Amygdala (tissue), 56 donors: Measurements from ENCODE around the gene TBC1D24.
A peak's percentile ranks its signal among the peaks of the same experiment; 100 is the strongest.
"Not testable (repeated sequence)": the region's sequence is repeated elsewhere in the genome, so short reads cannot be mapped to it uniquely, and the experiment has no call there.

Experiments
- DNase-seq, 56 donors: peaks; one replicate each; lab custom pipeline; 2025; lab: John Stamatoyannopoulos, UW

TBC1D24 gene

DNA sequence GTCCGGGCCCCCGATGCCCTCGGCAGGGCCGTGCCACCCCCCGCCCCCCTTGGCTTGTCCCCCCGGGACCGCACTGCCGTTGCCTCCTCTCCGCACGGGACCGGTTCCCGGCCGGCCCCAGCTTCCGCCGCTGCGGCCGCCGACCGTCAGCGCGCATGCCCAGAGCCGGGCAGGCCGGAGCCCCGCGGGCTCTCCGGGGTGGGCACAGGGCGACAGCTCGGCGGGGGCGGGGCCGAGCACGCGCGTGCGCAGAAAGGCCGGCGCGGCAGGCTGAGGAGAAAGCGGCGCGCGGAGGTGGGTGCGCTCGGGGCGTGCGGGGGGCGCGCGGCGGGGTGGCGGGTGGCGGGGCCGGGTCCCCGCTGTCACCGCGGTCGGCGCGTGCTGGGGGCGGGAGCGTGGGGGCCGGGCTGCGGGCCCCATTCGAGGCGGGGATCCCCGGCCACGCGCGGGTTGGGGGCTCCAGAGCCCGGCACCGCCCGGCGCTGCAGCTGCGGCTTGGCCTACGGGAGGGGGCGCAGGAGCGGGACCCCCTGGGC is at the start of gene TBC1D24:
Gene TBC1D24, plus strand, starts transcription at position 251 of the 536 bp plus-strand sequence. CDS start 21,022 bp downstream, outside the sequence.
- DNase-seq = peak in 52 of 56 donors; percentile 6 to 90 (median 73)

DNA sequence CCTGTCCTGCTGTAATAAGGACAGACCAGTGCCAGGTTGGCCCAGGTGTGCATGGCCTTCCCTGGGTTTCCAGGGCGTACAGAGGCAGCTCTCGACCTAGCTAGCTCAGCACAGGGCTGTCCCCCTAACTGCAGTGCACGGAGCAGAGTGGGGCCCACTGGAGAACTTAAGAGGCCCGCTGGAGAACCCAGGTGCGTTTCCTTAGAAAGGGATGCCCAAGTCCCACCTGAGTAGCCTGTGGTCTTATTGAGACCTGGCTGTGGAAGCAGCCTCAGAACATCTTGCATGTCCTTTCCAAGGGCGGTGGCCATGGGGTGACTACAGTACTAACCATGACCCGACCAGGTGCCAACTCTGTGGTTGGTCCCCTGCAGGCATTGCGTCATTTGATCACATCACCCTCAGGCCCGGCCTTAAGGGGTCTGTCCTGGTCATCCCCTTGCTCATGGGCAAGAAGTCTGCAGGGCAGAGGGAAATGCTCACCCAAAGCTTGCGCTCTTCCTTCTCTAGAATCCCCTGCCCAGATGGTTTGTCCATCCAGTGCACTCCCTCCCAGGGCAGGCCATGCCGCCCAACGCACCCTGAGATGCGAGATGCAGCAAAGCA is 49.0 kb upstream of the TBC1D24 start:
- no peak for DNase-seq

GRCh38 chr16:2426941-2427361 is 48.0 kb upstream of the TBC1D24 start:
- DNase-seq = no peak

DNA sequence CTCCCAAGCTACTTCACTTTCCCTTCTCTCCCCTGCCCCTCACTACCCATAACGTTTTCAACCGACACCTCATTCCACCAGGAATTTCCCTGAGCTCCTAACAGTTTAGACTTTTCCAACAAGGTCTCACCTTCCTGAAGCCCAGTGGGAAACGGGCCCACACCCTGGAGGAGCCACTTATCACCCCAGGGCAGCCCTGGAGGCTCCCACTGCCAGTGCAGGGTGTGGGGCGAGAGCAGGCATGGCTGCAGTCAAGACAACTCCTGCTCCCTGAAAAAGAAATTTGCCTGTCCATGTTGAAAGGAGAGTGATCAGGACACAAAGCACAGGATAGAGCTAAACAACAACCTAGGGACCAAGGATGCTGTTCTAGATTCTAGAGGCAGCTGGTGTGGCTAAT is 47.4 kb upstream of the TBC1D24 start:
- no peak for DNase-seq

GRCh38 chr16:2428051-2428783 is 46.7 kb upstream of the TBC1D24 start:
- DNase-seq = peak in 4 of 56 donors; percentile 28 to 44 (median 42)

DNA sequence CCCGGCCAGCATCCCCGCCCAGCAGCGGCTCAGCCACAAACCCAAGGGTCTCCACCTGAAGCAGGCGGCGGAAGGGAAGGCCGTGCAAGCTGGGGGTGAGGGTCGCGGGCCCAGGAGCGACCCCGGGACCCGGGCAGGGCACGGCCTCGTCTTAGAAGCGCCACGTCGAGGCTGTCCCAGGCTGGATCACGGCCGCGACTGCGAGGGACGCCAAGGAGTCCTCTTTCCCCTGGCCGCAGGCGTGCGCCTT is 46.2 kb upstream of the TBC1D24 start:
- no peak for DNase-seq

DNA sequence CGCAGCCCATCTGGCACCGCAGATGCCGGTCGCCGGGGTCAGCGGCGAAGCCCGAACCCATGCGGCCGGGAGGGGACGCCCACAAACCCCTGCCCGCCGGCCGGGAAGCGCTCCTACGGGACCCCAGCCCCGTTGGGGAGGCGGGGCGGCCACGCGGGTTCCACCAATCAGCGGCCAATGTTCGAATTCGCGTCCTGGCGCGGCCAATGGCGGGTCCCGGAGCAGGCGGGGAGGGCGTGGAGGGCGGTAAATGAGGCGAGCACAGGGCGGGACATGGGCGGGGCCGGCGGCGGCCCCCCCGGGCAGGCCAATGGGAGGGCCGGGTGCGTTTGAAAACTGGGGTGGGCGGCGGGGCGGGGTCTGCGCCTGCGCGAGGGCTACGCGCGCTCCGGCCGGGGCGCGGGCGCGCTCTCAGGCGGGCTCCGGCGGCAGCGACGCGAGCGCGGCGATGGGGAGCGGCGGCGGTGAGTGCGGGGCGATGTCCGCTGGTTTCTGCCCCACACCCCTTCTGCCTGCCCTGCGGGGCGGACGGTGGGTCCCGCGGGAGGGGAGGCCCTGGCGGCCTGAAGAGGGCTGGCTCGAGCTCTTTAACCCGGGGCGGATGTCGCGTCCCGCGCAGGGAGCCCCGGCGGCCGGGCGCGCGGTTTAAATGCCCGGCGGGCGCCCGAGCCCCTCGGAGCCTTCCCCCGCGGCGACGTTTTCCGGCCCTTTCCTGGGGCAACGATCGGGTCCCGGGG is 45.7 kb upstream of the TBC1D24 start, which contains the start of gene CCNF:
Gene CCNF, plus strand, starts transcription at position 414 of the 737 bp plus-strand sequence. Its CDS starts 35 bp downstream, at position 449.
- DNase-seq = peak; percentile 60 to 98 (median 94)

DNA sequence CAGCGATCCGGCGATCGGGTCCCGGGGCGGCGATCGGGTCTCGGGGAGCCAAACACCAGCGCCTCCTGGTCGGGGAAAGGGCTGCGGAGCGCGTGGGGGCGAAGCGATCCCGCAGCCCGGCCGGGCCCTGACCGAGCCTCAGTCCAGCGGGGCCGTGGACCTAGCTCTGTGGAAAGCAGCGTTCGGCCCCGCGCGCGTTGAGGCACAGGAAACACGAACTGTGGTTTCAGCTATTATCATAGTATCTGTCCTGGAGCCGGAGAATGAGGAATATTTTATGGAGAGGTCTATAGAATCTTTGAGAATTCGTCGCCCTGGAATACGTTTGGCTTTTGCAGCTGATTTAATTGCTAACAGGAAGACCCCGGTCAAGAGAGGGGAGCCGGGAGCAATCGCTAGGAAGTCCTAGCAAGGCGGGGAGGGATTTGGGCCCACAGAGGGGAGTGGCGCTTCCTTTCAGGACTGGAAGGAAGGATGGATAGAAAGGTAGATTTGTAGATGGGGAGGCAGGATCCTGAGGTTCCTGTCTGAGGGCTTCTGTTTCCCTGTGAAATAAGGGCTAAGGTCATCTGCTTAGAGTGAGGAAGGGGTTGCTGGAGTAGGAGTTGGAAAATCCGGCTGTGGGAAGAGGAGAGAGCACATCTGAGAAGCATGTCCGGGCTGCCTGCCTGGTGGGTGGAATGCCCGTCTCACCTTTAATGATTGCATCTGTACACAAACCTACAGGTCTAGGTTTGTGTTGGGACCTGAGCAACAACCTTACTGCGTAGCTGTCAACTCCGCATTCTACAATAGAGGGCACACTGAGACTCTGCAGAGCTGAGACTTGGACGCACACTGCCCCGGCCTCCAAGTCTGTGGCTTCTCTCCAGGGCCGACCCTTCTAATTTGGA is 44.9 kb upstream of the TBC1D24 start:
- DNase-seq = peak in 4 of 56 donors; percentile 5 to 45 (median 26)

GRCh38 chr16:2432286-2432685 is 42.6 kb upstream of the TBC1D24 start:
- DNase-seq = no peak

GRCh38 chr16:2432801-2433505 is 42.0 kb upstream of the TBC1D24 start:
- DNase-seq = no peak

GRCh38 chr16:2435236-2435635 is 39.7 kb upstream of the TBC1D24 start:
- not testable (repeated sequence) for DNase-seq

DNA sequence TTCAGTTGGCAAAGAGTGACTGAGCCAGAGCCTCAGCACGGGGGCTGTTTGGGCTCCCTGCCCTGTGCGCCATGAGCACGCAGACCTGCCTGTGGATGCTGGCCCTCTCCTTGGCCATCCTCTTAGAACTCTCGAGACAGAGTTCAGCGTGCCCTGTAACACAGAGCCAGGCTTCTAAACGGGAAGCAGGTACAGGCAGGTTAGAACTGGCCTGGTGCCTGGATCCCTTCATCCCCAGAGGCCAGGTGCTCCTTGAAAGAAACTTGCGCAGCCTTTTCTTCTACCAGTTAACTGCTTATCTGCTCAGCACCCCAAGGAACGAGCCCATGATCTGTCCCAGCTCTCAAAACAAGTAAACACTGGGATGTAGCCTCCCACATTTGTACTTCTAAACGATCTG is 38.8 kb upstream of the TBC1D24 start:
- no peak for DNase-seq

DNA sequence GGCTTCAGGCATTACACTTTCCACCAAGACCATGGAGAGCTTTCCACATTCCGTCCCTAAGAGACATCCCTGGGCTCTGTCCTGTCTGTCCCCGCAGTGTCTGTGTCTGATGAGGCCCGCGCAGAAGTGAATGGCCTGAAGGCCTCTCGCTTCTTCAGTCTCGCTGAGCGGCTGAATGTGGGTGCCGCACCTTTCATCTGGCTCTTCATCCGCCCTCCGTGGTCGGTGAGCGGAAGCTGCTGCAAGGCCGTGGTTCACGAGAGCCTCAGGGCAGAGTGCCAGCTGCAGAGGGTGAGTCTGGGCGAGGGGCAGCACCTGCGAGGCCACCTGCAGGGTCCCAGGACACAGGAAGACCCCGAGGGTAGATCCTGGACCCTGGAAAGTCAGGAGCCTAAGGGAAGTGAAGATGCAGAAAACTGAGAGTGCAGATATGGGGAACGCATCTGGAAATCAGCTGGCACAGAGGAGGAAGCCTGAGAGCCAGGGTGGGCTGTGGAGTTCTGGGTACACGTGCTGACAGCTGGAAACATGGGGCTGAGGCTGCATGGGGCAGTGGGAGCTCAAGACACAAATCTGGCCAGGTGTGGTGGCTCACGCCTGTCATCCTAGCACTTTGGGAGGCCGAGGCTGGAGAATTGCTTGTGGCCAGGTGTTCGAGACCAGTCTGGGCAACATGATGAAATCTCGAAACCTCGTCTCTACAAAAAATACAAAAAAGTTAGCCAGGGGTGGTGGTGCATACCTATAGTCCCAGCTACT is 37.7 kb upstream of the TBC1D24 start:
- no peak for DNase-seq

DNA sequence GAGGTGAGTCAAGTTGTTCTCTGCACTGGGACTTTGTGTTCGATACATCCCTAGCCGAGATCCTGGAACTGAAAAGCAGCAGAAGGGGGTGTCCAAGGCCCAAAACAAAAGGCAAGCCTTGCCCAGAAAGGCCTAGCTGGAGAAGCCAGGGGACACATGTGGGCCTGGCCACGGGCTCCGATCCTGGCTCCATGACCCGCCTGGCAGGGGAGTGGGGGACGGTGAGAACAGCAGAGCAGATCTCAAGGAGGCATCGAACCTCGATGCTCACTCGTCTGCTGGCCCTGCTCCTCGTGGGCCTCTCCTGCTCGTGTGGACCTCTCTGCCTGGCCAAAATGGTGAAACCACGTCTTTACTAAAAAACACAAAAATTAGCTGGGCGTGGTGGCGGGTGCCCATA is 36.8 kb upstream of the TBC1D24 start:
- peak in 4 of 56 donors; percentile 10 to 31 (median 22) for DNase-seq

DNA sequence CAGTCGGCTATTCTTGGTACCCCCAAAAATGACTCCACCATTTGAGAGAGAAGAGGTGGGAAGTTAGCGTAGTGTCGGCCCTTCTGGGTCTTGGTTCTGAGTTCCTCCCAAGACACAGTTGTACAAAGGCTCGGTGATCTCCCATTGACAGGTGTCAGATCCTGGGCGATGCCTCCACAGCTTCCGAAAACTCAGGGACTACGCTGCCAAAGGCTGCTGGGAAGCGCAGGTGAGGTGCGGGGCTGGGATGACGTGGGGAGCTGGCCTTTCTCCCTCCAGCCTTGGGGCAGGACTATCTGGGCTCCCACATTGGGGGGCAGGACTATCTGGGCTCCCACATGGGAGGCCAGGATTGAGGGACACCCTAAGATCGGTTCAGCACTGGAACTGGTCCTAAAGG is 35.3 kb upstream of the TBC1D24 start:
- DNase-seq = no peak

DNA sequence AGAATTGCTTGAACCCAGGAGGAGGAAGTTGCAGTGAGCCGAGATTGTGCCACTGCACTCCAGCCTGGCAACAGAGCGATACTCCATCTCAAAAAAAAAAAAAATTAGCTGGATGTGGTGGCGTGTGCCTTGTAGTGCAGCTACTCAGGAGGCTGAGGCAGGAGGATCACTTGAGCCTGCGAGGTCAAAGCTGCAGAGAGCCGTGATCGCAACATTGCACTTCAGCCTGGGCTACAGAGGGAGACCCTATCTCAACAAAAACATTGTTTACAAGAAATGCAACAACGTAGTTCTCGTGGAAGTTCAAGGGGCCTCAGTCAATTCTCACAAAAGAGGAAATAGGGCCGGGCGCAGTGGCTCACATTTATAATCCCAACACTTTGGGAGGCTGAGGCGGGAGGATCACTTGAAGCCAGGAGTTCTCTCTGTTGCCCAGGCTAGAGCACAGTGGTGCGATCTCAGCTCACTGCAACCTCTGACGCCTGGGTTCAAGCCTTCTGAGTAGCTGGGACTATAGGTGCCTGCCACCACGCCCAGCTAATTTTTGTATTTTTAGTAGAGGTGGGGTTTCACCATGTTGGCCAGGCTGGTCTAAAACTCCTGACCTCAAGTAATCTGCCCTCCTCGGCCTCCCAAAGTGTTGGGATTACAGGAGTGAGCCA is 33.7 kb upstream of the TBC1D24 start:
- not testable (repeated sequence) for DNase-seq

DNA sequence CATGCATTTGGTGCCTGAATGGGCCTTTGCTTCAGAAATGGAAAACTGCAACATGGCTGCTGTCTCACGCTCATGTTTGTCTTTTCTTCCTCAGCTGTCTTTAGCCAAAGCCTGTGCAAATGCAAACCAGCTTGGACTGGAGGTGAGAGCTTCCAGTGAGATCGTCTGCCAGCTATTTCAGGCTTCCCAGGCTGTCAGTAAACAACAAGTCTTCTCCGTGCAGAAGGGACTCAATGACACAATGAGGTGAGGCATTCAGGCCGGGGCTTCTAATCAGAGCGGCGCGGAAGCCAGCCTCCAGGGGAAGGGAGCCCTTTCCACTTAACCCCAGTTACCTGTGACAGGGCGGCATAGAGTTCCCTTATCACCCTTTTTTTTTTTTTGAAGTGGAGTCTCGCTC is 31.4 kb upstream of the TBC1D24 start:
- no peak for DNase-seq

GRCh38 chr16:2447920-2448583 is 26.9 kb upstream of the TBC1D24 start:
- DNase-seq = no peak
